GM12892 (cell line): ENCODE results near the gene C16orf78.

Source experiments
- POLR2A ChIP-seq: IDR thresholded peaks from 2 replicates; pipeline ENCODE4 v1.6.1; 2011; ENCODE audit warnings: low read depth, low read length, control low read depth
- POLR2AphosphoS5 ChIP-seq: IDR thresholded peaks from 2 replicates; pipeline ENCODE4 v1.6.1; 2011; ENCODE audit warnings: low read depth, low read length, control low read depth
- TAF1 ChIP-seq: IDR thresholded peaks from 2 replicates; pipeline ENCODE4 v1.6.1; 2011; ENCODE audit warnings: low read depth, mild to moderate bottlenecking, control low read depth, low read length, borderline replicate concordance

DNA sequence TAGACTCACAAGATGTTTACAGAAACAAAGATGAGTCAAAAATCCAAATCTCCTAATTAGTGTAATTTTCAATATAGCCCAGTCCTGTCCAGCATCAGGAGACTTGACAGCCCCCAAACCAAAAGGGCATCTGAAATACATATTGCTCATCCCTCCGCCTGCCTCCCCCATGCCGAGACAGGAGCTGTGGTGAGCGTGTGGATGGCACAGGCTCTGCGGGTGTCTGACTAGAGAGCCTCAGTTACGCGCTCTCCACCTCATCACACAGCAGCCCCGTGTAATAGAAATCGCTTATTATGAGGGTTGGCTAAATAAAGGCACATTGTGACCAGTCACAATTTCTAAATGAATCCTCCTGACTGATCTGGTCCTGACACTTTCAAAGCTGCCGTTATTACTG is 48.9 kb upstream of the C16orf78 start:
- TF ChIP-seq POLR2A (no peak), POLR2AphosphoS5 (no peak), TAF1 (no peak)
